ENCODE results near the gene ADGRG1.

The ADGRG1 gene

DNA sequence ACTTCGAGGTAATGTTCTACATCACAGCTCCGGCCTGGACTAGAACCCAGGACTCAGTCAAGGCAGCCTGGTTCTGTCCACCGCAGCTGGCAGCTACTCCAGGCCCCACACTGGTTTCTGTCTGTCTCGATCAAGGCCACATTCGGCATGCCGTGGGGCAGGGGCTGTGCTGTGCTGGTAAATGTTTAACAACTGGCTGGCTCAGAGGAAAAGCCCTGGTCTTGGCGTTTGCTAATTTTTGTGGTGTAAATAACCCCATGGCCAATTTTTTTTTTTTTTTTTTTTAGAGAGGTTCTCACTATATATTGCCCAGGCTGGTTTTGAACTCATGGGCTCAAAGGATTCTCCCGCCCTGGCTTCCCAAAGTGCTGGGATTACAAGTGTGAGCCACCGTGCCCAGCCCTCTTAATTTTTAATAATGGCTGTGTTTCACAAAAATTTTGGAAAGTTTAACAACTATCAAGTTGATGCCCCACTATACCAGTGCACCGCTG lies 65.8 kb downstream of the ADGRG1 start:
- DNase-seq (ENCODE audit: insufficient read length, low spot score) = no peak
- TF ChIP-seq, protein P1, sequence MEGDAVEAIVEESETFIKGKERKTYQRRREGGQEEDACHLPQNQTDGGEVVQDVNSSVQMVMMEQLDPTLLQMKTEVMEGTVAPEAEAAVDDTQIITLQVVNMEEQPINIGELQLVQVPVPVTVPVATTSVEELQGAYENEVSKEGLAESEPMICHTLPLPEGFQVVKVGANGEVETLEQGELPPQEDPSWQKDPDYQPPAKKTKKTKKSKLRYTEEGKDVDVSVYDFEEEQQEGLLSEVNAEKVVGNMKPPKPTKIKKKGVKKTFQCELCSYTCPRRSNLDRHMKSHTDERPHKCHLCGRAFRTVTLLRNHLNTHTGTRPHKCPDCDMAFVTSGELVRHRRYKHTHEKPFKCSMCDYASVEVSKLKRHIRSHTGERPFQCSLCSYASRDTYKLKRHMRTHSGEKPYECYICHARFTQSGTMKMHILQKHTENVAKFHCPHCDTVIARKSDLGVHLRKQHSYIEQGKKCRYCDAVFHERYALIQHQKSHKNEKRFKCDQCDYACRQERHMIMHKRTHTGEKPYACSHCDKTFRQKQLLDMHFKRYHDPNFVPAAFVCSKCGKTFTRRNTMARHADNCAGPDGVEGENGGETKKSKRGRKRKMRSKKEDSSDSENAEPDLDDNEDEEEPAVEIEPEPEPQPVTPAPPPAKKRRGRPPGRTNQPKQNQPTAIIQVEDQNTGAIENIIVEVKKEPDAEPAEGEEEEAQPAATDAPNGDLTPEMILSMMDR (IDR thresholded peaks at IDR 0.05; ENCODE audit: insufficient read depth, missing control alignments) = no peak
- no peak for FAIRE-seq

DNA sequence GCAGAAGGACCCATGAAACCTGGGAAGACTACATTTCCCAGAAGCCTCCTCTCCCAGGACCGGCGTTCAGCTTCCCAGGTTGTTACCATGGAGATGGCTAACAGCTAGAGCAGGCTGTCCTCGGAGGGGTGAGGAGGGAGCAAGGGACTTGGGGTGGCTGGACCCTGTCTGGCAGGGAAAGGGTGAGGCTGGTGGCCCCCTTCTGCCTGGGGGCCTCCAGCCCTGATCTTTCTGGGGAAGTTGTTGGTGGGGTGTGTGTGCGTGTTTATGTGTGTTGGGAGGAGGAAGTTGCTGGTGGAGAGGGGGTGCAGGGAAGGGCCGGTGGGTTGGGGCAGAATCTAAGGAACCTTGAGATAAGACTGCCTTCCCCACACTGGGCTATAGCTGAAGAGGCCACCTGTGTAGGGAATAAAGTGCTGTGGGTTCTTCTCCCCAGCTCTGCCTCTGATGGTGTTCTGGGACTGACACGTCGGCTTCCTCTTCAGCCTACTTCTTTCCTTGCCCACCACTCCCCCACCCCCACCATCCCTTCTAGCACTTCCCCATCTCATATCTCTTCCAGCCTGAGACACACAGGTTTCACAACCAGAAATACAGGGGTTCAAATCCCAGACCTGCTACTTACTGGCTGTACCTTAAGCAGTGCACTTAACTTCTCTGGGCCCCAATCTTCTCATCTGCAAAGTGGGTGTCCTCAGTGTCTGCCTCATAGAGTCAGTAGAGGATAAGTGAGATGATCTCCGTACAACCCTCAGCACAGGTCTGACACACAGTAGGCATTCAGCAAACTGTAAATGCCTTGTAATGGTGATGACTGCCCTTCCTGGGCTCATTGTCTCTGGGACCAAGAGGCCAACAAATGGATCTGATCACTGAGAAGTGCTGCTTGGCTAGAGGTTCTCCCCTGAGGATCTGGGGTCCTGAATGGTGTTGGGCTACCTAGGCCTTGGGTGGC lies 66.6 kb downstream of the ADGRG1 start, which contains the start of gene DRC7:
Gene DRC7, plus strand, starts transcription at position 82 of the 955 bp plus-strand sequence. CDS start 3,144 bp downstream, outside the sequence.
- TF ChIP-seq, protein P1 (IDR thresholded peaks at IDR 0.05; ENCODE audit: insufficient read depth, missing control alignments) = no peak
- DNase-seq (ENCODE audit: insufficient read length, low spot score) (peak; percentile 71), FAIRE-seq (no peak)

GRCh38 chr16:57695680-57696069 lies 67.2 kb downstream of the ADGRG1 start:
- FAIRE-seq (no peak), DNase-seq (ENCODE audit: insufficient read length, low spot score) (no peak)
- TF ChIP-seq, protein P1 (IDR thresholded peaks at IDR 0.05; ENCODE audit: insufficient read depth, missing control alignments) = no peak

GRCh38 chr16:57696240-57696639 lies 67.8 kb downstream of the ADGRG1 start:
- TF ChIP-seq, protein P1 (IDR thresholded peaks at IDR 0.05; ENCODE audit: insufficient read depth, missing control alignments) = no peak
- DNase-seq (ENCODE audit: insufficient read length, low spot score) (no peak), FAIRE-seq (no peak)

GRCh38 chr16:57697896-57698537 lies 69.6 kb downstream of the ADGRG1 start:
- DNase-seq (ENCODE audit: insufficient read length, low spot score) (no peak), FAIRE-seq (no peak)
- TF ChIP-seq, protein P1 (IDR thresholded peaks at IDR 0.05; ENCODE audit: insufficient read depth, missing control alignments) = no peak

DNA sequence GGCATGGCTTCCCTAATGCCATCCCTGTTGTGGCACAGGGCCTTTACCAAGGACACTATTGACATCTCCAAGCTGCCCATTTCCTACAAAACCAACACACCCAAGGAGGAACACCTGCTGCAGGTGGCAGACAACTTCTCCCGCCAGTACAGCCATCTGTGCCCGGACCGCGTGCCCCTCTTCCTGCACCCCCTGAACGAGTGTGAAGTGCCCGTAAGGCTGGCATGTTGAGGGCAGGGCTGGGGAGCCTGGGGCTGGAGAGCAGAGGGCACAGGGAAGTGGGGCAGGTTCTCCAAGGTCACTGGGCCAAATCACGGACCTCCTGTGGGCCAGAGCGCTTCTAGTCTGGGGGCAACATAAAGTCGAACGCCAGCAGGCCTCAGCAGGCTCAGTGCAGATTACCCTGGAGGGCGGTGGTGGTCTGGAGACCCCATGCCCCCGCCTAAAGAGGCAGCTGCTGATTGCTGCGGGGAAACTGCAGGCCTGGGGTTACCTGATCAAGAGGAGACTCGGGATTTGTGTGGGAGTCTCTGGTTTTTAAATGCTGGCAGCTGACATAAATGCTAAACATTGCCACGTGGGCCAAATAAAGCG lies 70.5 kb downstream of the ADGRG1 start:
- FAIRE-seq (no peak), DNase-seq (ENCODE audit: insufficient read length, low spot score) (no peak)
- TF ChIP-seq, protein P1 (IDR thresholded peaks at IDR 0.05; ENCODE audit: insufficient read depth, missing control alignments) = no peak

Measured in D721Med (cell line).